Kidney epithelial cell (primary cell): Measurements from ENCODE around the gene TERT. TPM values are rescaled to one million over a fixed set of nuclear protein-coding genes. Genes with fewer than 3 reads are reported as not detected.

Source experiments
- DNase-seq: peaks from one replicate; pipeline ENCODE4 v3.0.0-alpha.2; 2010; ENCODE audit warnings: low read depth
- H3K27me3 ChIP-seq: 2 replicates; pipeline ENCODE4 v1.6.0; 2011; ENCODE audit warnings: low read length; ENCODE audit not compliant: control insufficient read depth, insufficient read depth
- H3K36me3 ChIP-seq: 2 replicates; pipeline ENCODE4 v1.5.1; 2011; ENCODE audit warnings: low read length; ENCODE audit not compliant: control insufficient read depth, insufficient read depth
- H3K4me3 ChIP-seq: 2 replicates; pipeline ENCODE4 v1.5.1; 2011; ENCODE audit warnings: low read depth, mild to moderate bottlenecking, control low read depth, low read length
- total RNA-seq: library from RNA; depleted of rRNA; stranded (reverse); fragments of >200 nt; gene quantifications from 2 replicates; pipeline ENCODE4 v1.2.3, GENCODE V29; 2015
- TF ChIP-seq, protein P1 (sequence below): IDR thresholded peaks from 2 replicates; pipeline ENCODE4 v1.5.1; 2011; ENCODE audit warnings: mild to moderate bottlenecking, moderate library complexity, low read length, control low read depth, inconsistent platforms; ENCODE audit not compliant: insufficient read depth, poor library complexity, severe bottlenecking

The TERT gene
- total RNA-seq, 1 donor from 2014 or later: not detected

GRCh38 chr5:1318659-1319251 lies 23.9 kb upstream of the TERT start:
- Histone ChIP-seq H3K27me3 (no peaks in the 10 kb centered on the region), H3K36me3 (peaks cover 5% of the 10 kb centered on the region), H3K4me3 (no peak overlapping the region)
- TF ChIP-seq, protein P1, sequence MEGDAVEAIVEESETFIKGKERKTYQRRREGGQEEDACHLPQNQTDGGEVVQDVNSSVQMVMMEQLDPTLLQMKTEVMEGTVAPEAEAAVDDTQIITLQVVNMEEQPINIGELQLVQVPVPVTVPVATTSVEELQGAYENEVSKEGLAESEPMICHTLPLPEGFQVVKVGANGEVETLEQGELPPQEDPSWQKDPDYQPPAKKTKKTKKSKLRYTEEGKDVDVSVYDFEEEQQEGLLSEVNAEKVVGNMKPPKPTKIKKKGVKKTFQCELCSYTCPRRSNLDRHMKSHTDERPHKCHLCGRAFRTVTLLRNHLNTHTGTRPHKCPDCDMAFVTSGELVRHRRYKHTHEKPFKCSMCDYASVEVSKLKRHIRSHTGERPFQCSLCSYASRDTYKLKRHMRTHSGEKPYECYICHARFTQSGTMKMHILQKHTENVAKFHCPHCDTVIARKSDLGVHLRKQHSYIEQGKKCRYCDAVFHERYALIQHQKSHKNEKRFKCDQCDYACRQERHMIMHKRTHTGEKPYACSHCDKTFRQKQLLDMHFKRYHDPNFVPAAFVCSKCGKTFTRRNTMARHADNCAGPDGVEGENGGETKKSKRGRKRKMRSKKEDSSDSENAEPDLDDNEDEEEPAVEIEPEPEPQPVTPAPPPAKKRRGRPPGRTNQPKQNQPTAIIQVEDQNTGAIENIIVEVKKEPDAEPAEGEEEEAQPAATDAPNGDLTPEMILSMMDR: no peak
- no peak for DNase-seq

DNA sequence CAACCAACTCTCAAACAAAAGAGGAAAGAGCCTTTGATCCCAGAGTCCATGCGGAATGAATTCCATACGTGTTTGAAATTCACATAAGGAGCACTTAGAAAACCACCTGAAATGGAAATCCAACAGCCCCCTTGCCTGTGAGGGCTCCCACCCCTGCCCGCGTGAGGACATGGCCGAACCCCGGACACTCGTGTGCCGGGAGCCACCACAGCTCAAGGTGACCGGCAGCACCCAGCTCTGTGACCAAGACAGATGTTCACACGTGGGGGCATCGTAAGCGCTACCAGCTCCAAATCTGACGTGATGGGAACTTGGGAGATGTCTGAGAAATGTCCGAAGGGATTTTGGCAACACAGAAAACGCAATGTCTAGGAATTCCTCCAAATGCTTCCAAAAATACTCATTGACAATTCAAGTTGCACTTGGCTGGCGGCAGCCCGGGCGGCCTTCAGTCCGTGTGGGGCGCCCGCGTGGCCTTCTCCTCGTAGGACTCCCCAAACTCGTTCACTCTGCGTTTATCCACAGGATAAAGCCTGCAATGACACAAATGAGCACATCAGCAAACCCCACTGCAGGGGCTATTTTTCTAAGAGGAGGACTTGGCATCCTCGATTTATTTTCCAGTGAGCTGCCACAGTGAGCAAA lies 23.2 kb upstream of the TERT start:
- TF ChIP-seq, protein P1: no peak
- H3K4me3 ChIP-seq: no peak overlapping the region
- no peak for DNase-seq
- H3K27me3 ChIP-seq: no peaks in the 10 kb centered on the region
- H3K36me3 ChIP-seq: peaks cover 5% of the 10 kb centered on the region

GRCh38 chr5:1316588-1317340 lies 21.9 kb upstream of the TERT start:
- no peak for DNase-seq
- TF ChIP-seq, protein P1: no peak
- no peak overlapping the region for H3K4me3 ChIP-seq
- H3K27me3 ChIP-seq: no peaks in the 10 kb centered on the region
- peaks cover 5% of the 10 kb centered on the region for H3K36me3 ChIP-seq

DNA sequence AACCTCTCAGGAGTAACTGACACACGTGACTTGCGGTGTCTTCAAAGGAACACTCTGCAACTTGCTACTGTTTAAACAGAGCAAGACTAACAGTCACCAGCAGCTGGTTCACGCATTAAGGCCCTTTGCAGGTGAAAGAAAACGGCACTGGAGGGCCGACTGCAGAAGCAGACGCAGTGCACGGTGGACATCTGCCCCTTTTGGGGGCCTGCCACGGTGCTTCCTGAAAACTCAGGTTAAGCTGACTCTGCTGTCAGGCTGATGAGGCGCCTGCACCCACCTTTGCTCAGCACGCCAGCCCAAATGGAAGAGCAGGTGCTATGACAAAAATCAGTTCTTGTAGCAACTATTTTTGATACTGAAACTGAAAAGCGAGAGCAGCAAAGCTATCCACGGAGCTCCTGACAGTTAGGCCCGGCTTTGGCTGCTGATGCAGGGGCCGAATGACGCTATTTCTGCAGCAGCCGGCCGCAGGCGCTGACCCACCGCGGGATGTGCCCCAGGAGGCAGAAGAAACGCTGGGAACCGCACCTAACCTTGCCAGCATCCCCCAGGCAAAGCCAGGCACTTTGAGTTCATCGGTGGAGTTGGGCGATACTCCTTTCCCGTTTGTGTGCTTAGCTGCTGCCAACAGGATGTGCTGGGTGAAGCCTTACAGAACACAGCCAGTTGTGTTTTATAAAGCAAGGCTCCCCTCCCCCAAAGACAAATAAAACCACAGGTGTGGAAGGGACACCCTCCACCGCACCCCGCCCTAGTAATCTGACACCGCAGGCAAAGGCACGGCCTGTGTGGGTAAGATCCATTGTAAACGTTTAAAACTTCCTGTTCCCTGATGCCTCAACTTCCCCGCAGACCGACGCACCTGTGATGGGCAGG lies 21.1 kb upstream of the TERT start:
- DNase-seq: no peak
- Histone ChIP-seq H3K27me3 (no peaks in the 10 kb centered on the region), H3K36me3 (peaks cover 5% of the 10 kb centered on the region), H3K4me3 (no peak overlapping the region)
- TF ChIP-seq, protein P1: no peak

GRCh38 chr5:1315018-1315708 lies 20.3 kb upstream of the TERT start:
- no peak for DNase-seq
- peaks cover 5% of the 10 kb centered on the region for H3K36me3 ChIP-seq
- no peaks in the 10 kb centered on the region for H3K27me3 ChIP-seq
- TF ChIP-seq, protein P1: no peak
- H3K4me3 ChIP-seq: no peak overlapping the region
